Memory B cell (primary cell): ENCODE results near the gene TM9SF1.
"Not testable (repeated sequence)": the region's sequence is repeated elsewhere in the genome, so short reads cannot be mapped to it uniquely, and the experiment has no call there.

Experiments
- ATAC-seq: fragments of 150-1000 bp; cut with Tn5 transposase; 2 replicates; pipeline ENCODE4 v1.10.0; 2021; ENCODE audit warnings: low read depth, mild to moderate bottlenecking, moderate library complexity
- DNase-seq, 2 donors: peaks; one replicate each; pipeline ENCODE4 v3.0.0; 2022; ENCODE audit warnings: low spot score in 2 of 2
- H3K27ac Mint-ChIP-seq: one replicate; pipeline ENCODE4 v1.8.0; 2022; ENCODE audit warnings: mild to moderate bottlenecking, moderate library complexity, mixed read lengths
- H3K27me3 Mint-ChIP-seq: one replicate; pipeline ENCODE4 v1.8.0; 2022; ENCODE audit warnings: mixed read lengths
- H3K36me3 Mint-ChIP-seq: one replicate; pipeline ENCODE4 v1.8.0; 2022; ENCODE audit warnings: mild to moderate bottlenecking, mixed read lengths
- H3K4me1 Mint-ChIP-seq: one replicate; pipeline ENCODE4 v1.8.0; 2022; ENCODE audit warnings: mixed read lengths
- H3K4me3 Mint-ChIP-seq: one replicate; pipeline ENCODE4 v1.8.0; 2022; ENCODE audit warnings: mild to moderate bottlenecking, moderate library complexity, mixed read lengths
- H3K9me3 Mint-ChIP-seq: one replicate; pipeline ENCODE4 v1.8.0; 2022; ENCODE audit warnings: mixed read lengths

Gene TM9SF1

GRCh38 chr14:24232645-24233537 is 37.6 kb upstream of the TM9SF1 start, which contains the start of gene GMPR2:
Gene GMPR2 (plus strand): TSS chr14:24232929. CDS start chr14:24233254, 325 bp downstream.
- Mint-ChIP-seq H3K9me3 (no peaks in the 10 kb centered on the region), H3K27me3 (no peaks in the 10 kb centered on the region), H3K4me1 (peaks cover 28% of the 10 kb centered on the region), H3K36me3 (peaks cover 23% of the 10 kb centered on the region), H3K27ac (peak within 1 kb of the TSS; percentile 85), H3K4me3 (peak within 1 kb of the TSS; percentile 93)
- ATAC-seq = peak; percentile 43
- DNase-seq = no peak

- Mint-ChIP-seq H3K36me3 (peaks cover 22% of the 10 kb centered on the region), H3K4me3 (peak within 1 kb of the TSS; percentile 93), H3K27ac (peak within 1 kb of the TSS; percentile 85), H3K27me3 (no peaks in the 10 kb centered on the region), H3K9me3 (no peaks in the 10 kb centered on the region), H3K4me1 (peaks cover 27% of the 10 kb centered on the region)
- ATAC-seq (peak; percentile 83), DNase-seq (peak; percentile 84 to 85)
These were observed 36.9 kb upstream of the TM9SF1 start, which contains the start of gene NEDD8 for GRCh38 chr14:24232121-24232644. Gene NEDD8 (minus strand): TSS chr14:24232367. CDS start chr14:24232267, 100 bp downstream.

- H3K27me3 Mint-ChIP-seq = no peaks in the 10 kb centered on the region
- H3K4me3 Mint-ChIP-seq = peak overlapping the region; percentile 93
- DNase-seq (no peak), ATAC-seq (no peak)
- peaks cover 24% of the 10 kb centered on the region for H3K4me1 Mint-ChIP-seq
- H3K9me3 Mint-ChIP-seq = no peaks in the 10 kb centered on the region
- peaks cover 17% of the 10 kb centered on the region for H3K36me3 Mint-ChIP-seq
- peak overlapping the region; percentile 85 for H3K27ac Mint-ChIP-seq
These were observed 36.3 kb upstream of the TM9SF1 start for GRCh38 chr14:24231263-24232120.

GRCh38 chr14:24228902-24229301 is 33.7 kb upstream of the TM9SF1 start:
- Mint-ChIP-seq H3K27ac (no peak overlapping the region), H3K27me3 (no peaks in the 10 kb centered on the region), H3K36me3 (peaks cover 7% of the 10 kb centered on the region), H3K4me1 (peaks cover 17% of the 10 kb centered on the region), H3K9me3 (no peaks in the 10 kb centered on the region), H3K4me3 (no peak overlapping the region)
- DNase-seq (no peak), ATAC-seq (no peak)

GRCh38 chr14:24226473-24226872 is 31.2 kb upstream of the TM9SF1 start:
- H3K36me3 Mint-ChIP-seq = peaks cover 7% of the 10 kb centered on the region
- H3K9me3 Mint-ChIP-seq = no peaks in the 10 kb centered on the region
- no peak overlapping the region for H3K4me3 Mint-ChIP-seq
- H3K27me3 Mint-ChIP-seq = no peaks in the 10 kb centered on the region
- DNase-seq (no peak), ATAC-seq (no peak)
- H3K27ac Mint-ChIP-seq = no peak overlapping the region
- H3K4me1 Mint-ChIP-seq = peaks cover 15% of the 10 kb centered on the region

GRCh38 chr14:24224618-24225071 is 29.4 kb upstream of the TM9SF1 start:
- no peak overlapping the region for H3K27ac Mint-ChIP-seq
- H3K9me3 Mint-ChIP-seq = no peaks in the 10 kb centered on the region
- no peak for ATAC-seq
- DNase-seq = no peak
- H3K4me3 Mint-ChIP-seq = no peak overlapping the region
- no peaks in the 10 kb centered on the region for H3K27me3 Mint-ChIP-seq
- peaks cover 8% of the 10 kb centered on the region for H3K36me3 Mint-ChIP-seq
- peaks cover 12% of the 10 kb centered on the region for H3K4me1 Mint-ChIP-seq

- Mint-ChIP-seq H3K36me3 (peaks cover 12% of the 10 kb centered on the region), H3K4me1 (peaks cover 13% of the 10 kb centered on the region)
- DNase-seq, ATAC-seq, H3K4me3 Mint-ChIP-seq, H3K27ac Mint-ChIP-seq, H3K27me3 Mint-ChIP-seq, H3K9me3 Mint-ChIP-seq: not testable (repeated sequence)
These were observed 27.7 kb upstream of the TM9SF1 start for GRCh38 chr14:24222987-24223386.

GRCh38 chr14:24219521-24219920 is 24.3 kb upstream of the TM9SF1 start:
- no peak for ATAC-seq
- H3K4me1 Mint-ChIP-seq = peaks cover 14% of the 10 kb centered on the region
- DNase-seq = no peak
- no peak overlapping the region for H3K4me3 Mint-ChIP-seq
- no peaks in the 10 kb centered on the region for H3K27me3 Mint-ChIP-seq
- peaks cover 6% of the 10 kb centered on the region for H3K36me3 Mint-ChIP-seq
- no peaks in the 10 kb centered on the region for H3K9me3 Mint-ChIP-seq
- H3K27ac Mint-ChIP-seq = no peak overlapping the region

- Mint-ChIP-seq H3K4me1 (peaks cover 16% of the 10 kb centered on the region), H3K9me3 (no peaks in the 10 kb centered on the region)
These were observed 23.8 kb upstream of the TM9SF1 start for GRCh38 chr14:24219080-24219479.

GRCh38 chr14:24216876-24217275 is 21.6 kb upstream of the TM9SF1 start:
- not testable (repeated sequence) for H3K4me3 Mint-ChIP-seq, H3K36me3 Mint-ChIP-seq, ATAC-seq, DNase-seq, H3K27ac Mint-ChIP-seq, H3K27me3 Mint-ChIP-seq, H3K9me3 Mint-ChIP-seq
- peaks cover 26% of the 10 kb centered on the region for H3K4me1 Mint-ChIP-seq

More at GRCh38 chr14:24219080-24219479, 23.8 kb upstream of the TM9SF1 start:
- ATAC-seq (no peak), DNase-seq (no peak)
- no peaks in the 10 kb centered on the region for H3K27me3 Mint-ChIP-seq
- peaks cover 6% of the 10 kb centered on the region for H3K36me3 Mint-ChIP-seq
- no peak overlapping the region for H3K27ac Mint-ChIP-seq
- no peak overlapping the region for H3K4me3 Mint-ChIP-seq

- H3K36me3 Mint-ChIP-seq = peaks cover 9% of the 10 kb centered on the region
- H3K27ac Mint-ChIP-seq = peak overlapping the region; percentile 92
- H3K4me3 Mint-ChIP-seq = peak overlapping the region; percentile 95
- DNase-seq = no peak
- peaks cover 30% of the 10 kb centered on the region for H3K4me1 Mint-ChIP-seq
- no peak for ATAC-seq
- no peaks in the 10 kb centered on the region for H3K9me3 Mint-ChIP-seq
- no peaks in the 10 kb centered on the region for H3K27me3 Mint-ChIP-seq
These were observed 21.1 kb upstream of the TM9SF1 start for GRCh38 chr14:24216345-24216699.

- Mint-ChIP-seq H3K36me3 (peaks cover 10% of the 10 kb centered on the region), H3K27me3 (no peaks in the 10 kb centered on the region), H3K9me3 (no peaks in the 10 kb centered on the region), H3K27ac (peak within 1 kb of the TSS; percentile 92), H3K4me3 (peak within 1 kb of the TSS; percentile 95), H3K4me1 (peaks cover 31% of the 10 kb centered on the region)
- ATAC-seq (peak; percentile 70), DNase-seq (peak; percentile 79 to 81)
These were observed 20.5 kb upstream of the TM9SF1 start, which contains the start of gene MDP1 for GRCh38 chr14:24215495-24216344. Gene MDP1 (minus strand): TSS chr14:24216066. CDS start chr14:24215955, 111 bp downstream.
